Activated naive CD4-positive, alpha-beta T cell treated with anti-CD3 and anti-CD28 coated beads, Interleukin-2, amount 50 U/mL, for 24 hours (primary cell): ENCODE data around the gene MROH2B.
"Not testable (repeated sequence)": the region's sequence is repeated elsewhere in the genome, so short reads cannot be mapped to it uniquely, and the experiment has no call there.

Experiments used
- H3K27ac Mint-ChIP-seq: one replicate; pipeline ENCODE4 v1.8.0; 2021; ENCODE audit warnings: mild to moderate bottlenecking, mixed read lengths
- H3K27me3 Mint-ChIP-seq: one replicate; pipeline ENCODE4 v1.8.0; 2021; ENCODE audit warnings: mixed read lengths
- H3K36me3 Mint-ChIP-seq: one replicate; pipeline ENCODE4 v1.8.0; 2021; ENCODE audit warnings: mixed read lengths
- H3K4me1 Mint-ChIP-seq: one replicate; pipeline ENCODE4 v1.8.0; 2021; ENCODE audit warnings: mixed read lengths
- H3K4me3 Mint-ChIP-seq: one replicate; pipeline ENCODE4 v1.8.0; 2021; ENCODE audit warnings: mild to moderate bottlenecking, mixed read lengths
- H3K9me3 Mint-ChIP-seq: one replicate; pipeline ENCODE4 v1.8.0; 2021; ENCODE audit warnings: mixed read lengths

MROH2B gene

GRCh38 chr5:41065691-41066335, 5.3 kb downstream of the MROH2B start:
- Mint-ChIP-seq H3K27me3 (no peaks in the 10 kb centered on the region), H3K36me3 (no peaks in the 10 kb centered on the region), H3K4me1 (no peaks in the 10 kb centered on the region), H3K27ac (no peak overlapping the region), H3K9me3 (no peaks in the 10 kb centered on the region), H3K4me3 (no peak overlapping the region)

- H3K27ac Mint-ChIP-seq: no peak overlapping the region
- no peak overlapping the region for H3K4me3 Mint-ChIP-seq
- H3K9me3 Mint-ChIP-seq: no peaks in the 10 kb centered on the region
- H3K27me3 Mint-ChIP-seq: peaks cover 5% of the 10 kb centered on the region
- H3K36me3 Mint-ChIP-seq: peaks cover 2% of the 10 kb centered on the region
- H3K4me1 Mint-ChIP-seq: no peaks in the 10 kb centered on the region
These were observed 13.2 kb downstream of the MROH2B start for GRCh38 chr5:41057940-41058339.

GRCh38 chr5:41057231-41057630, 13.9 kb downstream of the MROH2B start:
- Mint-ChIP-seq H3K4me3 (no peak overlapping the region), H3K4me1 (no peaks in the 10 kb centered on the region), H3K36me3 (peaks cover 2% of the 10 kb centered on the region), H3K9me3 (no peaks in the 10 kb centered on the region), H3K27ac (no peak overlapping the region), H3K27me3 (peaks cover 5% of the 10 kb centered on the region)

- Mint-ChIP-seq H3K27me3 (no peaks in the 10 kb centered on the region), H3K36me3 (no peaks in the 10 kb centered on the region), H3K27ac (no peak overlapping the region), H3K4me3 (no peak overlapping the region), H3K4me1 (no peaks in the 10 kb centered on the region), H3K9me3 (peaks cover 3% of the 10 kb centered on the region)
These were observed 22.2 kb downstream of the MROH2B start for GRCh38 chr5:41048986-41049385.

GRCh38 chr5:41043109-41043747, 27.9 kb downstream of the MROH2B start:
- H3K27ac Mint-ChIP-seq: no peak overlapping the region
- no peaks in the 10 kb centered on the region for H3K27me3 Mint-ChIP-seq

GRCh38 chr5:41032973-41033372, 38.2 kb downstream of the MROH2B start:
- no peaks in the 10 kb centered on the region for H3K36me3 Mint-ChIP-seq
- H3K4me1 Mint-ChIP-seq: no peaks in the 10 kb centered on the region
- no peak overlapping the region for H3K4me3 Mint-ChIP-seq
- H3K27me3 Mint-ChIP-seq: no peaks in the 10 kb centered on the region
- no peak overlapping the region for H3K27ac Mint-ChIP-seq
- peaks cover 12% of the 10 kb centered on the region for H3K9me3 Mint-ChIP-seq

More at GRCh38 chr5:41043109-41043747, 27.9 kb downstream of the MROH2B start:
- peaks cover 3% of the 10 kb centered on the region for H3K9me3 Mint-ChIP-seq
- H3K36me3 Mint-ChIP-seq: no peaks in the 10 kb centered on the region
- H3K4me3 Mint-ChIP-seq: no peak overlapping the region
- H3K4me1 Mint-ChIP-seq: no peaks in the 10 kb centered on the region

- H3K4me3 Mint-ChIP-seq, H3K27me3 Mint-ChIP-seq, H3K9me3 Mint-ChIP-seq, H3K36me3 Mint-ChIP-seq, H3K27ac Mint-ChIP-seq, H3K4me1 Mint-ChIP-seq: not testable (repeated sequence)
These were observed 48.5 kb downstream of the MROH2B start for GRCh38 chr5:41022600-41022999.

- Mint-ChIP-seq H3K9me3 (no peaks in the 10 kb centered on the region), H3K36me3 (no peaks in the 10 kb centered on the region), H3K4me1 (no peaks in the 10 kb centered on the region), H3K4me3 (no peak overlapping the region), H3K27ac (no peak overlapping the region), H3K27me3 (peaks cover 8% of the 10 kb centered on the region)
These were observed 58.8 kb downstream of the MROH2B start for GRCh38 chr5:41012318-41012717.

- Mint-ChIP-seq H3K4me3 (no peak overlapping the region), H3K27me3 (peaks cover 4% of the 10 kb centered on the region), H3K36me3 (no peaks in the 10 kb centered on the region), H3K4me1 (no peaks in the 10 kb centered on the region), H3K9me3 (no peaks in the 10 kb centered on the region), H3K27ac (no peak overlapping the region)
These were observed 60.6 kb downstream of the MROH2B start for GRCh38 chr5:41010572-41010971.

GRCh38 chr5:41009232-41009631, 61.9 kb downstream of the MROH2B start:
- H3K9me3 Mint-ChIP-seq: no peaks in the 10 kb centered on the region
- H3K27me3 Mint-ChIP-seq: peaks cover 2% of the 10 kb centered on the region
- no peak overlapping the region for H3K27ac Mint-ChIP-seq
- H3K36me3 Mint-ChIP-seq: no peaks in the 10 kb centered on the region
- H3K4me1 Mint-ChIP-seq: no peaks in the 10 kb centered on the region
- H3K4me3 Mint-ChIP-seq: no peak overlapping the region

GRCh38 chr5:41004931-41005330, 66.2 kb downstream of the MROH2B start:
- Mint-ChIP-seq H3K27ac (no peak overlapping the region), H3K4me3 (no peak overlapping the region), H3K36me3 (no peaks in the 10 kb centered on the region), H3K4me1 (no peaks in the 10 kb centered on the region), H3K9me3 (no peaks in the 10 kb centered on the region), H3K27me3 (peaks cover 4% of the 10 kb centered on the region)

GRCh38 chr5:41003670-41004376, 67.3 kb downstream of the MROH2B start:
- Mint-ChIP-seq H3K4me3 (no peak overlapping the region), H3K4me1 (no peaks in the 10 kb centered on the region), H3K9me3 (no peaks in the 10 kb centered on the region), H3K36me3 (no peaks in the 10 kb centered on the region), H3K27ac (no peak overlapping the region), H3K27me3 (peaks cover 4% of the 10 kb centered on the region)

- no peak overlapping the region for H3K4me3 Mint-ChIP-seq
- H3K27ac Mint-ChIP-seq: no peak overlapping the region
- H3K27me3 Mint-ChIP-seq: peaks cover 4% of the 10 kb centered on the region
- H3K36me3 Mint-ChIP-seq: no peaks in the 10 kb centered on the region
- H3K9me3 Mint-ChIP-seq: no peaks in the 10 kb centered on the region
- H3K4me1 Mint-ChIP-seq: no peaks in the 10 kb centered on the region
These were observed 71.2 kb downstream of the MROH2B start for GRCh38 chr5:40999966-41000365.

GRCh38 chr5:40999142-40999541, 72.0 kb downstream of the MROH2B start:
- no peak overlapping the region for H3K4me3 Mint-ChIP-seq
- H3K27ac Mint-ChIP-seq: no peak overlapping the region
- no peaks in the 10 kb centered on the region for H3K4me1 Mint-ChIP-seq
- H3K27me3 Mint-ChIP-seq: peaks cover 4% of the 10 kb centered on the region
- H3K9me3 Mint-ChIP-seq: no peaks in the 10 kb centered on the region
- no peaks in the 10 kb centered on the region for H3K36me3 Mint-ChIP-seq

GRCh38 chr5:40995801-40996586, 75.1 kb downstream of the MROH2B start:
- Mint-ChIP-seq H3K4me3 (no peak overlapping the region), H3K27ac (no peak overlapping the region), H3K9me3 (no peaks in the 10 kb centered on the region), H3K27me3 (peaks cover 3% of the 10 kb centered on the region), H3K4me1 (no peaks in the 10 kb centered on the region), H3K36me3 (no peaks in the 10 kb centered on the region)
